A673 (cell line): Measurements from ENCODE around the gene ZNF880. TPM values are rescaled to one million over a fixed set of nuclear protein-coding genes. Genes with fewer than 3 reads are reported as not detected.

ENCODE experiments used
- BruUV-seq: library from RNA; stranded (reverse); fragments of 400-500 nt; replicated peaks from 2 replicates; lab custom pipeline; 2021; lab: Mats Ljungman, UMichigan
- CTCF ChIA-PET: fragments of 300-600 bp; sonication (Branson Sonifier 250); formaldehyde crosslinking; loops from one replicate; lab custom pipeline; 2022; ENCODE audit warnings: antibody characterized with exemption; lab: Charles Lee
- POLR2A ChIA-PET: fragments of 300-600 bp; sonication (Branson Sonifier 250); formaldehyde crosslinking; loops from one replicate; lab custom pipeline; 2022; ENCODE audit warnings: antibody characterized with exemption; ENCODE audit not compliant: low non-redundant PET; lab: Charles Lee
- DNase-seq: peaks from one replicate; pipeline ENCODE4 v3.0.0-alpha.2; 2015; ENCODE audit warnings: low spot score
- H3K27ac ChIP-seq: fragments of 200-600 bp; sonication (generic); 2 replicates; pipeline ENCODE4 v1.5.1; 2016; ENCODE audit warnings: mixed run types, low read depth, mild to moderate bottlenecking, mixed read lengths, antibody characterized with exemption, low read length; ENCODE audit not compliant: poor library complexity, severe bottlenecking
- H3K27me3 ChIP-seq: fragments of 200-600 bp; sonication (generic); replicated peaks from 2 replicates; pipeline ENCODE4 v1.6.1; 2017; ENCODE audit warnings: mixed run types, low read depth, mild to moderate bottlenecking, mixed read lengths, antibody characterized with exemption, low read length; ENCODE audit not compliant: insufficient read depth, poor library complexity
- H3K36me3 ChIP-seq: fragments of 200-600 bp; sonication (generic); 2 replicates; pipeline ENCODE4 v1.6.1; 2016; ENCODE audit warnings: mixed run types, mild to moderate bottlenecking, mixed read lengths, antibody characterized with exemption, low read length; ENCODE audit not compliant: insufficient read depth, poor library complexity, severe bottlenecking
- H3K4me1 ChIP-seq: fragments of 200-600 bp; sonication (generic); 2 replicates; pipeline ENCODE4 v1.6.1; 2017; ENCODE audit warnings: mixed run types, mild to moderate bottlenecking, mixed read lengths, antibody characterized with exemption, low read length; ENCODE audit not compliant: insufficient read depth, poor library complexity, severe bottlenecking
- H3K4me3 ChIP-seq: fragments of 200-600 bp; sonication (generic); 2 replicates; pipeline ENCODE4 v1.5.1; 2016; ENCODE audit warnings: low read depth, mixed run types, mild to moderate bottlenecking, mixed read lengths, low read length; ENCODE audit not compliant: poor library complexity, severe bottlenecking
- H3K9me3 ChIP-seq: fragments of 200-600 bp; sonication (generic); 2 replicates; pipeline ENCODE4 v1.6.1; 2016; ENCODE audit warnings: mixed run types, low read depth, mild to moderate bottlenecking, mixed read lengths, antibody characterized with exemption, low read length; ENCODE audit not compliant: poor library complexity, severe bottlenecking
- CTCF ChIP-seq: fragments of 300-800, 200-600 bp; sonication (generic); conservative IDR thresholded peaks from 2 replicates; pipeline ENCODE4 v1.5.1; 2017; ENCODE audit warnings: low read depth, mild to moderate bottlenecking, antibody characterized with exemption, low read length, moderate library complexity, mixed read lengths
- EZH2 ChIP-seq: fragments of 200-600 bp; sonication (generic); IDR thresholded peaks from 2 replicates; pipeline ENCODE4 v1.6.1; 2017; ENCODE audit warnings: borderline replicate concordance, low read depth, mild to moderate bottlenecking, mixed read lengths, antibody characterized with exemption, low read length; ENCODE audit not compliant: poor library complexity, severe bottlenecking
- intact Hi-C: fragments of 100-400 bp; cut with micrococcal nuclease; formaldehyde crosslinking; loops from one replicate; pipeline ENCODE4 v1.10.0; 2022; ENCODE audit not compliant: unreplicated experiment
- total RNA-seq: library from RNA; stranded (reverse); gene quantifications from 2 replicates; pipeline ENCODE4 v1.2.3, GENCODE V29; 2021

ZNF880 gene
- total RNA-seq, 1 experiment from 2014 or later, result 3.7 TPM

- TF ChIP-seq CTCF, result no peak
- no peak for TF ChIP-seq EZH2
- peaks cover 61% of the 10 kb centered on the region for H3K9me3 ChIP-seq
- intact Hi-C loops, result no loop called here
- H3K36me3 ChIP-seq, result no peaks in the 10 kb centered on the region
- no peaks in the 10 kb centered on the region for H3K4me1 ChIP-seq
- ChIA-PET POLR2A (no interaction called here), CTCF (no interaction called here)
- no TSS peak for BruUV-seq
- no peaks in the 10 kb centered on the region for H3K27me3 ChIP-seq
- no peak overlapping the region for H3K27ac ChIP-seq
- no peak overlapping the region for H3K4me3 ChIP-seq
- DNase-seq, result no peak
These were observed 3.3 kb upstream of the ZNF880 start for GRCh38 chr19:52366414-52366824.

GRCh38 chr19:52370341-52370710 is 603 bp downstream of the ZNF880 start:
- intact Hi-C loops, result no loop called here
- Histone ChIP-seq H3K27me3 (no peaks in the 10 kb centered on the region), H3K27ac (peak overlapping the region; percentile 76), H3K36me3 (no peaks in the 10 kb centered on the region), H3K4me3 (peak overlapping the region; percentile 51), H3K4me1 (no peaks in the 10 kb centered on the region), H3K9me3 (peaks cover 46% of the 10 kb centered on the region)
- no TSS peak for BruUV-seq
- ChIA-PET POLR2A (no interaction called here), CTCF (no interaction called here)
- no peak for DNase-seq
- TF ChIP-seq EZH2 (no peak), CTCF (no peak)

- ChIA-PET POLR2A (no interaction called here), CTCF (no interaction called here)
- intact Hi-C loops, result no loop called here
- no peaks in the 10 kb centered on the region for H3K27me3 ChIP-seq
- no TSS peak for BruUV-seq
- TF ChIP-seq EZH2, result no peak
- no peak for TF ChIP-seq CTCF
- H3K36me3 ChIP-seq, result no peaks in the 10 kb centered on the region
- H3K4me1 ChIP-seq, result no peaks in the 10 kb centered on the region
- H3K27ac ChIP-seq, result no peak overlapping the region
- DNase-seq, result no peak
- H3K9me3 ChIP-seq, result peaks cover 11% of the 10 kb centered on the region
- H3K4me3 ChIP-seq, result no peak overlapping the region
These were observed 21.4 kb downstream of the ZNF880 start for GRCh38 chr19:52391135-52391534.
